HG03025 (cell line): ENCODE results near the gene BTBD1.
"Not testable (repeated sequence)": the region's sequence is repeated elsewhere in the genome, so short reads cannot be mapped to it uniquely, and the experiment has no call there.

Experiments
- ATAC-seq: cut with Tn5 transposase; IDR thresholded peaks from one replicate; pipeline ENCODE4 v1.9.1; 2021; ENCODE audit warnings: mild to moderate bottlenecking, moderate library complexity; ENCODE audit not compliant: unreplicated experiment, low FRiP score

BTBD1 gene

GRCh38 chr15:83062768-83063180, 4.3 kb downstream of the BTBD1 start:
- no peak for ATAC-seq

- ATAC-seq = no peak
Observed at GRCh38 chr15:83061680-83062079, 5.4 kb downstream of the BTBD1 start.

- no peak for ATAC-seq
Observed at GRCh38 chr15:83057696-83058376, 9.2 kb downstream of the BTBD1 start.

- no peak for ATAC-seq
Observed at GRCh38 chr15:83057002-83057401, 10.1 kb downstream of the BTBD1 start.

GRCh38 chr15:83053151-83053550, 13.9 kb downstream of the BTBD1 start:
- no peak for ATAC-seq

- ATAC-seq = no peak
Observed at GRCh38 chr15:83046558-83047127, 20.4 kb downstream of the BTBD1 start.

GRCh38 chr15:83044156-83044555, 22.9 kb downstream of the BTBD1 start:
- no peak for ATAC-seq

GRCh38 chr15:83039206-83039605, 27.8 kb downstream of the BTBD1 start:
- no peak for ATAC-seq

- ATAC-seq = no peak
Observed at GRCh38 chr15:83036253-83036652, 30.8 kb downstream of the BTBD1 start.

- not testable (repeated sequence) for ATAC-seq
Observed at GRCh38 chr15:83031234-83031633, 35.8 kb downstream of the BTBD1 start.

GRCh38 chr15:83030021-83030420, 37.0 kb downstream of the BTBD1 start:
- no peak for ATAC-seq

GRCh38 chr15:83018436-83018835, 48.6 kb downstream of the BTBD1 start:
- no peak for ATAC-seq

GRCh38 chr15:83016906-83017305, 50.1 kb downstream of the BTBD1 start:
- no peak for ATAC-seq

- ATAC-seq = no peak
Observed at GRCh38 chr15:83015361-83015760, 51.7 kb downstream of the BTBD1 start.

GRCh38 chr15:83014205-83014653, 52.8 kb downstream of the BTBD1 start:
- no peak for ATAC-seq

- ATAC-seq = no peak
Observed at GRCh38 chr15:83012636-83013035, 54.4 kb downstream of the BTBD1 start.

- ATAC-seq = no peak
Observed at GRCh38 chr15:83012076-83012426, 55.0 kb downstream of the BTBD1 start.

- peak; percentile 87 for ATAC-seq
Observed at GRCh38 chr15:83011271-83012075, 55.6 kb downstream of the BTBD1 start, which contains the start of gene C15orf40. C15orf40 (minus strand) TSS chr15:83011639; CDS start chr15:83011607, 32 bp downstream.

- peak; percentile 52 for ATAC-seq
Observed at GRCh38 chr15:83010709-83011270, 56.3 kb downstream of the BTBD1 start.

GRCh38 chr15:83000672-83001031, 66.4 kb downstream of the BTBD1 start:
- ATAC-seq = not testable (repeated sequence)
